ENCODE results near the gene ILF3. TPM values are rescaled to one million over a fixed set of nuclear protein-coding genes. Genes with fewer than 3 reads are reported as not detected.
A peak's percentile ranks its signal among the peaks of the same experiment; 100 is the strongest.

The ILF3 gene
- total and polyA plus RNA-seq, 10 donors: 82.9 to 264 (median 160) TPM

- no peaks in the 10 kb centered on the region for H3K27me3 ChIP-seq (replicated peaks in 1 of 7)
- DNase-seq: no peak
- intact Hi-C loops (cut with DNase I; ENCODE audit: low total_unique reads): loop anchor here (5.0 kb wide), 1 partner anchor 117 kb away; no protein-coding TSS in a partner anchor
- peaks cover 19 to 49% (median 33%) of the 10 kb centered on the region in 6 donors for H3K4me1 ChIP-seq
- peaks cover 0 to 8% (median 0%) of the 10 kb centered on the region in 6 donors for H3K36me3 ChIP-seq
- no peaks in the 10 kb centered on the region for H3K9me3 ChIP-seq
- no peak overlapping the region for H3K27ac ChIP-seq
- TF ChIP-seq POLR2AphosphoS5 (IDR thresholded peaks at IDR 0.05): no peak
- TF ChIP-seq POLR2A (IDR thresholded peaks at IDR 0.05): no peak
- TF ChIP-seq, protein P1, sequence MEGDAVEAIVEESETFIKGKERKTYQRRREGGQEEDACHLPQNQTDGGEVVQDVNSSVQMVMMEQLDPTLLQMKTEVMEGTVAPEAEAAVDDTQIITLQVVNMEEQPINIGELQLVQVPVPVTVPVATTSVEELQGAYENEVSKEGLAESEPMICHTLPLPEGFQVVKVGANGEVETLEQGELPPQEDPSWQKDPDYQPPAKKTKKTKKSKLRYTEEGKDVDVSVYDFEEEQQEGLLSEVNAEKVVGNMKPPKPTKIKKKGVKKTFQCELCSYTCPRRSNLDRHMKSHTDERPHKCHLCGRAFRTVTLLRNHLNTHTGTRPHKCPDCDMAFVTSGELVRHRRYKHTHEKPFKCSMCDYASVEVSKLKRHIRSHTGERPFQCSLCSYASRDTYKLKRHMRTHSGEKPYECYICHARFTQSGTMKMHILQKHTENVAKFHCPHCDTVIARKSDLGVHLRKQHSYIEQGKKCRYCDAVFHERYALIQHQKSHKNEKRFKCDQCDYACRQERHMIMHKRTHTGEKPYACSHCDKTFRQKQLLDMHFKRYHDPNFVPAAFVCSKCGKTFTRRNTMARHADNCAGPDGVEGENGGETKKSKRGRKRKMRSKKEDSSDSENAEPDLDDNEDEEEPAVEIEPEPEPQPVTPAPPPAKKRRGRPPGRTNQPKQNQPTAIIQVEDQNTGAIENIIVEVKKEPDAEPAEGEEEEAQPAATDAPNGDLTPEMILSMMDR (IDR thresholded peaks at IDR 0.05 in 8 of 11, conservative IDR thresholded peaks at IDR 0.05 in 3 of 11): peak in 10 of 11 experiments; percentile 29 to 72 (median 57)
- no peak overlapping the region for H3K4me3 ChIP-seq
- 37 to 49% (median 39%) methylated on average over 15 of the region's 15 CpGs for WGBS, 5 donors
These were observed 45.6 kb downstream of the ILF3 start for GRCh38 chr19:10699650-10700335.

DNA sequence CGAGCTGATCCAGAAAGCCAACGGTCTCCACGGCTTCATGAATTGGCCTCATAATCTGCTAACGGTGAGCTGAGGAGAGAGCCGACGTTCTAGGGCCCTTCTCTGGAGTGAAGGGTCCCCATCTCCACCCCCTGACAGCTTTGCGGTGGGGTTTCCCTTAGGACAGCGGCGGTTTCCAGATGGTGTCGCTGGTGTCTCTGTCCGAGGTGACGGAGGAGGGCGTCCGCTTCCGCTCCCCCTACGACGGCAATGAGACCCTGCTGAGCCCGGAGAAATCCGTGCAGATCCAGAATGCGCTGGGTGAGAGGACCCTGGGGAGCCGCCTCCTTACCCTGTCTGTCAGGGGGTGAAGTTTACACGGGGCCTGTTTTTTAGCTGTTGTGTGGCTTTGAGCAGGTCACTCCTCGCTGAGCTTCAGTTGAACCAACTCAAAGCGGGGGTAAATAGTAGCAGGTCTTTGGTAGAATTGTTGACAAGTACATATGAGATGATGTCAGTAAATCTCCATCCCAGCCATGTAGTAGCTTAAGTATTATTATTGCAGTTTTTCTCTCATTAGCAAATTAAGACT, 47.9 kb downstream of the ILF3 start:
- no peaks in the 10 kb centered on the region for H3K27me3 ChIP-seq (replicated peaks in 1 of 7)
- peak overlapping the region in 6 of 8 donors; percentile 62 to 84 (median 76) for H3K27ac ChIP-seq
- H3K4me3 ChIP-seq: peak overlapping the region; percentile 68 to 99 (median 92)
- DNase-seq: no peak
- H3K4me1 ChIP-seq: peaks cover 9 to 30% (median 17%) of the 10 kb centered on the region in 6 donors
- intact Hi-C loops (cut with DNase I; ENCODE audit: low total_unique reads): no loop called here
- no peaks in the 10 kb centered on the region for H3K9me3 ChIP-seq
- H3K36me3 ChIP-seq: peaks cover 0 to 15% (median 0%) of the 10 kb centered on the region in 6 donors
- TF ChIP-seq POLR2AphosphoS5 (IDR thresholded peaks at IDR 0.05) (no peak), POLR2A (IDR thresholded peaks at IDR 0.05) (no peak)
- TF ChIP-seq, protein P1 (IDR thresholded peaks at IDR 0.05 in 8 of 11, conservative IDR thresholded peaks at IDR 0.05 in 3 of 11): peak in 1 of 11 experiments; percentile 17
- 3 to 8% (median 5%) methylated on average over 19 to 24 of the region's 24 CpGs for WGBS, 5 donors

GRCh38 chr19:10706990-10707389, 52.8 kb downstream of the ILF3 start:
- intact Hi-C loops (cut with DNase I; ENCODE audit: low total_unique reads): no loop called here
- peaks cover 0 to 46% (median 6%) of the 10 kb centered on the region in 6 donors for H3K36me3 ChIP-seq

More at GRCh38 chr19:10706990-10707389, 52.8 kb downstream of the ILF3 start:
- Histone ChIP-seq H3K4me1 (peaks cover 4 to 8% (median 5%) of the 10 kb centered on the region in 6 donors), H3K9me3 (no peaks in the 10 kb centered on the region), H3K27ac (no peak overlapping the region), H3K4me3 (no peak overlapping the region), H3K27me3 (replicated peaks in 1 of 7) (no peaks in the 10 kb centered on the region)
- no peak for DNase-seq
- TF ChIP-seq POLR2AphosphoS5 (IDR thresholded peaks at IDR 0.05) (no peak), POLR2A (IDR thresholded peaks at IDR 0.05) (no peak)
- TF ChIP-seq, protein P1 (IDR thresholded peaks at IDR 0.05 in 8 of 11, conservative IDR thresholded peaks at IDR 0.05 in 3 of 11): no peak
- 75 to 89% (median 86%) methylated on average over 12 of the region's 12 CpGs for WGBS, 5 donors
